H1 (cell line): ENCODE results near the gene HSD17B8. TPM values are rescaled to one million over a fixed set of nuclear protein-coding genes. Genes with fewer than 3 reads are reported as not detected.

ENCODE experiments used
- CTCF ChIA-PET: fragments of 300-600 bp; sonication (Branson Sonifier 250); formaldehyde crosslinking; loops from one replicate; lab custom pipeline; 2021; ENCODE audit not compliant: partially characterized antibody; lab: Charles Lee
- POLR2A ChIA-PET: fragments of 300-600 bp; sonication (Branson Sonifier 250); formaldehyde crosslinking; loops from one replicate; lab custom pipeline; 2021; ENCODE audit warnings: inconsistent platforms; ENCODE audit not compliant: partially characterized antibody; lab: Charles Lee
- DNase-seq, 2 experiments: peaks; one replicate each; pipeline versions ENCODE4 v3.0.0 to v3.0.0-alpha.2; 2010 to 2022; ENCODE audit warnings: low spot score in 2 of 2, low read depth in 1 of 2, mixed read lengths in 1 of 2
- FAIRE-seq: peaks from 2 replicates; lab custom pipeline; 2011; peaks lifted over from hg19 to GRCh38; lab: Jason Lieb, UNC
- H2AFZ ChIP-seq: 2 replicates; pipeline ENCODE4 v1.8.1; 2012; ENCODE audit warnings: low read length, inconsistent platforms
- H2AK5ac ChIP-seq: 2 replicates; pipeline ENCODE4 v1.6.1; 2013; ENCODE audit warnings: low read depth, low read length
- H2BK120ac ChIP-seq: replicated peaks from 2 replicates; pipeline ENCODE3; 2013; ENCODE audit warnings: low read depth, low read length, inconsistent platforms
- H2BK12ac ChIP-seq: 2 replicates; pipeline ENCODE4 v1.6.1; 2013; ENCODE audit warnings: low read depth, low read length
- H2BK15ac ChIP-seq: 2 replicates; pipeline ENCODE4 v1.6.1; 2013; ENCODE audit warnings: low read length
- H2BK20ac ChIP-seq: 2 replicates; pipeline ENCODE4 v1.6.1; 2013; ENCODE audit warnings: low read length
- H2BK5ac ChIP-seq: 2 replicates; pipeline ENCODE4 v1.6.1; 2013; ENCODE audit warnings: low read depth, low read length
- H3K14ac ChIP-seq: 2 replicates; pipeline ENCODE4 v1.6.1; 2013; ENCODE audit warnings: inconsistent platforms; ENCODE audit not compliant: insufficient read length
- H3K18ac ChIP-seq: 2 replicates; pipeline ENCODE4 v1.6.1; 2013; ENCODE audit warnings: low read length; ENCODE audit errors: extremely low read depth
- H3K23ac ChIP-seq: 2 replicates; pipeline ENCODE4 v1.6.1; 2013; ENCODE audit warnings: inconsistent platforms; ENCODE audit not compliant: insufficient read length
- H3K23me2 ChIP-seq: 2 replicates; pipeline ENCODE4 v1.6.1; 2013; ENCODE audit warnings: low read depth, low read length
- H3K27ac ChIP-seq: 2 replicates; pipeline ENCODE4 v1.6.1; 2011; ENCODE audit warnings: low read depth, low read length, inconsistent platforms
- H3K27me3 ChIP-seq, 4 experiments: replicated peaks in 1 of 4; 1 replicate in 1 of 4; 2 replicates in 3 of 4; pipeline versions ENCODE4 v1.6.1 to v1.8.1; 2011 to 2013; ENCODE audit warnings: low read length in 3 of 4, mild to moderate bottlenecking in 3 of 4, inconsistent platforms in 2 of 4, mixed read lengths in 2 of 4, moderate library complexity in 1 of 4; ENCODE audit not compliant: control insufficient read depth in 3 of 4, insufficient read depth in 3 of 4; ENCODE audit errors: extremely low read depth in 1 of 4
- H3K36me3 ChIP-seq, 4 experiments: 2 replicates each; pipeline versions ENCODE4 v1.6.1 to v1.8.1; 2011 to 2013; ENCODE audit warnings: mild to moderate bottlenecking in 4 of 4, low read length in 3 of 4, moderate library complexity in 2 of 4, control low read depth in 1 of 4, inconsistent platforms in 1 of 4; ENCODE audit not compliant: insufficient read depth in 4 of 4, control insufficient read depth in 2 of 4
- H3K4ac ChIP-seq: replicated peaks from 2 replicates; pipeline ENCODE3; 2013; ENCODE audit warnings: low read length, low read depth, mixed read lengths, inconsistent platforms; ENCODE audit not compliant: insufficient read length
- H3K4me1 ChIP-seq, 4 experiments: replicated peaks in 1 of 4; 1 replicate in 1 of 4; 2 replicates in 3 of 4; pipeline versions ENCODE4 v1.6.1 to v1.8.1; 2011 to 2013; ENCODE audit warnings: low read length in 3 of 4, inconsistent platforms in 2 of 4, mixed read lengths in 1 of 4; ENCODE audit not compliant: insufficient read depth in 4 of 4, control insufficient read depth in 3 of 4
- H3K4me2 ChIP-seq, 2 experiments: 2 replicates each; pipeline versions ENCODE4 v1.6.1 to v1.8.1; 2011 to 2013; ENCODE audit warnings: low read depth in 2 of 2, low read length in 2 of 2, control low read depth in 1 of 2, inconsistent platforms in 1 of 2, mild to moderate bottlenecking in 1 of 2; ENCODE audit not compliant: insufficient read depth in 1 of 2
- H3K4me3 ChIP-seq, 4 experiments: fragments of 200-600, 300-600 bp in 1 of 4; sonication (generic), shearing (Covaris generic), sonication (Bioruptor Twin) in 1 of 4; 2 replicates each; pipeline versions ENCODE4 v1.5.1 to v1.8.1; 2011 to 2016; ENCODE audit warnings: low read length in 4 of 4, low read depth in 3 of 4, control low read depth in 2 of 4, inconsistent platforms in 2 of 4, mild to moderate bottlenecking in 2 of 4, mixed read lengths in 1 of 4, moderate library complexity in 1 of 4; ENCODE audit not compliant: insufficient read depth in 2 of 4; ENCODE audit errors: extremely low read depth in 1 of 4
- H3K56ac ChIP-seq: replicated peaks from 2 replicates; pipeline ENCODE3; 2013; ENCODE audit warnings: low read depth, mild to moderate bottlenecking, mixed read lengths, low read length, inconsistent platforms; ENCODE audit not compliant: insufficient read length
- H3K79me1 ChIP-seq: 2 replicates; pipeline ENCODE4 v1.6.1; 2013; ENCODE audit warnings: low read depth, low read length, control low read depth
- H3K79me2 ChIP-seq, 2 experiments: 2 replicates each; pipeline versions ENCODE4 v1.6.1 to v1.8.1; 2012 to 2013; ENCODE audit warnings: low read length in 2 of 2, mild to moderate bottlenecking in 2 of 2, inconsistent platforms in 1 of 2; ENCODE audit not compliant: insufficient read depth in 2 of 2, control insufficient read depth in 1 of 2
- H3K9ac ChIP-seq, 4 experiments: replicated peaks in 1 of 4; 1 replicate in 1 of 4; 2 replicates in 3 of 4; pipeline versions ENCODE4 v1.6.1 to v1.8.1; 2011 to 2013; ENCODE audit warnings: low read depth in 3 of 4, low read length in 3 of 4, control low read depth in 2 of 4, mild to moderate bottlenecking in 2 of 4, moderate library complexity in 2 of 4, inconsistent platforms in 1 of 4; ENCODE audit errors: extremely low read depth in 1 of 4
- H3K9me3 ChIP-seq, 2 experiments: 2 replicates each; pipeline versions ENCODE4 v1.6.1 to v1.8.1; 2012 to 2013; ENCODE audit warnings: mild to moderate bottlenecking in 2 of 2, moderate library complexity in 2 of 2, control low read depth in 1 of 2, inconsistent platforms in 1 of 2, low read depth in 1 of 2, low read length in 1 of 2, mixed read lengths in 1 of 2; ENCODE audit not compliant: insufficient read depth in 2 of 2
- H4K20me1 ChIP-seq, 2 experiments: replicated peaks in 1 of 2; 2 replicates each; pipeline versions ENCODE3 to v1.8.1; 2011 to 2013; ENCODE audit warnings: inconsistent platforms in 2 of 2, low read length in 2 of 2, mild to moderate bottlenecking in 1 of 2; ENCODE audit not compliant: insufficient read depth in 2 of 2, control insufficient read depth in 1 of 2
- H4K5ac ChIP-seq: 2 replicates; pipeline ENCODE4 v1.6.1; 2013; ENCODE audit warnings: low read length, low read depth, mixed read lengths, inconsistent platforms; ENCODE audit not compliant: insufficient read length
- H4K8ac ChIP-seq: 2 replicates; pipeline ENCODE4 v1.8.0; 2013; ENCODE audit warnings: mild to moderate bottlenecking, moderate library complexity, low read length, inconsistent platforms; ENCODE audit not compliant: insufficient read depth; ENCODE audit errors: extremely low read depth
- H4K91ac ChIP-seq: replicated peaks from 2 replicates; pipeline ENCODE3; 2013; ENCODE audit warnings: low read length, mixed read lengths, inconsistent platforms; ENCODE audit not compliant: insufficient read length
- ASH2L ChIP-seq: fragments of 200-600, 300-600 bp; sonication (generic); IDR thresholded peaks from one replicate; pipeline ENCODE4 v1.7.1; 2017; ENCODE audit warnings: low read length
- KDM1A ChIP-seq: fragments of 200-600, 300-600 bp; sonication (generic); IDR thresholded peaks from 2 replicates; pipeline ENCODE4 v1.7.1; 2016; ENCODE audit warnings: mild to moderate bottlenecking, low read length, borderline replicate concordance
- MAFK ChIP-seq: IDR thresholded peaks from 2 replicates; pipeline ENCODE4 v1.6.1; 2012; ENCODE audit warnings: low read depth, mild to moderate bottlenecking, improper control_type of control experiment, low read length
- SIX5 ChIP-seq: IDR thresholded peaks from 2 replicates; pipeline ENCODE4 v1.6.1; 2011; ENCODE audit warnings: mild to moderate bottlenecking, low read depth, low read length
- WGBS, 2 experiments: shearing (Covaris generic) in 1 of 2; methylation state at CpG; one replicate each; pipeline versions ENCODE4 v1.1.6 to v1.1.7; 2013 to 2015; ENCODE audit warnings: low lambda C conversion rate in 2 of 2, mixed read lengths in 2 of 2, inconsistent platforms in 1 of 2, low coverage in 1 of 2, missing lambda C conversion rate in 1 of 2; ENCODE audit not compliant: insufficient replicate concordance in 2 of 2, insufficient coverage in 1 of 2, insufficient read length in 1 of 2; ENCODE audit errors: extremely low coverage in 1 of 2, missing lambda C conversion rate in 1 of 2; 5-methylcytosine and 5-hydroxymethylcytosine counted together
- polyA plus RNA-seq, 7 experiments: library from polyadenylated mRNA; depleted of rRNA in 3 of 7; stranded (reverse) in 5 of 7; unstranded in 2 of 7; fragments of >200 nt in 5 of 7; fragments of 200-250 nt in 2 of 7; gene quantifications; 1 replicate in 5 of 7; 2 replicates in 1 of 7; 4 replicates in 1 of 7; pipeline versions ENCODE4 v1.2.1 to v1.2.3, GENCODE V29; 2011 to 2013; ENCODE audit warnings: missing spikeins in 2 of 7, mixed read lengths in 2 of 7
- total RNA-seq: library from RNA; stranded (reverse); fragmentation: NEBNext Ultra II Directional; extraction: Animal tissue kit (Norgen Biotek cat#: 25700); gene quantifications from 2 replicates; pipeline ENCODE4 v1.2.1, GENCODE V29; 2021

The HSD17B8 gene
- total and polyA plus RNA-seq, 2 of the 8 experiments (the other 6 are each of a cell fraction or from before 2014, with no cell fraction given): 3.3 to 17.1 TPM

DNA sequence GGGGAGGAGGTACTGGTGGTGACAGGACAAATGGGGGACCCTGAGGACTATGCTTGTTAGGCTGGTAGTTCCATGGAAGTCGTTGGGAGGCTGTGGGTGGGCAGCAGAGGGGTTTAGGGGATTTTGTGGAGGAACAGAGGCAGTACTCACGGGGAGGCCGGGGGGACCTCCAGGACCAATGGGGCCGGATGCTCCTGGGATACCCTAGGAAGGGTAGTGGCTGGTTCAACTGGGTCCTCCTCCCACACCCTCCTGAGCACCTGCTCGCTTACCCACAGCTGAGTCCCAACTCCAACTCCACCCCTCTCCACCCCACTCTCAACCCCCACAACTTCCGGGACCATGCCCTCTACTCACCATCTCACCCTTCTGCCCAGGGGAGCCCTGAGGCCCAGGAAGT lies 38.1 kb upstream of the HSD17B8 start:
- Histone ChIP-seq H3K4me3 (no peak overlapping the region), H3K4me1 (peaks cover 0 to 4% (median 2%) of the 10 kb centered on the region in 4 experiments; a peak in 5 of 7 replicates), H3K79me1 (no peaks in the 10 kb centered on the region), H3K27ac (no peak overlapping the region), H3K36me3 (no peaks in the 10 kb centered on the region), H2BK12ac (no peak overlapping the region), H3K23ac (no peak overlapping the region), H3K23me2 (peaks cover 7% of the 10 kb centered on the region; the same call in 1 of the 2 replicates), H2AK5ac (no peak overlapping the region), H3K79me2 (no peaks in the 10 kb centered on the region), H2BK20ac (no peak overlapping the region), H3K9me3 (no peaks in the 10 kb centered on the region), H2BK120ac (no peak overlapping the region), H4K20me1 (no peaks in the 10 kb centered on the region), H3K4ac (no peak overlapping the region), H3K4me2 (no peak overlapping the region), H4K91ac (no peak overlapping the region), H2AFZ (no peak overlapping the region), H4K5ac (no peak overlapping the region), H4K8ac (no peak overlapping the region), H3K56ac (no peak overlapping the region), H3K9ac (no peak overlapping the region), H2BK5ac (no peak overlapping the region), H3K18ac (no peak overlapping the region), H3K27me3 (peaks cover 0 to 8% (median 2%) of the 10 kb centered on the region in 4 experiments; a peak in 4 of 7 replicates), H2BK15ac (no peak overlapping the region), H3K14ac (no peak overlapping the region)
- ChIA-PET CTCF (interaction anchor here (0.6 to 2.4 kb wide), 2 partner anchors 18 to 69 kb away, joined by 3 to 6 read pairs; no protein-coding TSS in a partner anchor), POLR2A (interaction anchor here (0.9 kb wide), 1 partner anchor 194 kb away, joined by 4 read pairs; no protein-coding TSS in a partner anchor)
- no peak for DNase-seq
- no peak for FAIRE-seq
- WGBS, 2 experiments: 87% methylated on average over 6 of the region's 6 CpGs; no CpG with 5 or more reads in 1 of the 2 experiments
- TF ChIP-seq MAFK: no peak
- no peak for TF ChIP-seq SIX5
- TF ChIP-seq KDM1A: no peak
- no peak for TF ChIP-seq ASH2L
